ENCODE results near the gene NEIL3. TPM values are rescaled to one million over a fixed set of nuclear protein-coding genes. Genes with fewer than 3 reads are reported as not detected.

The NEIL3 gene
- polyA plus RNA-seq, 1 donor = 3.0 TPM

Other genes starting within 250 kb of the NEIL3 start
- 6.1 TPM for gene AGA, start 132.6 kb downstream of the NEIL3 start, polyA plus RNA-seq (ENCODE audit: insufficient read length)

All from hindlimb muscle (tissue), 1 donor.